ENCODE measurements around the gene ZNF575.
A peak's percentile ranks its signal among the peaks of the same experiment; 100 is the strongest.

ZNF575 gene

GRCh38 chr19:43519436-43520088 is 13.4 kb upstream of the ZNF575 start (continued):
- TF ChIP-seq ZSCAN23 (tag by site-specific recombination; IDR thresholded peaks at IDR 0.05) (no peak), ZNF37A (tag by site-specific recombination; IDR thresholded peaks at IDR 0.05) (no peak), ZSCAN30 (tag by site-specific recombination; IDR thresholded peaks at IDR 0.05) (no peak; the same call in 1 of the 2 replicates), KLF17 (tag by site-specific recombination; IDR thresholded peaks at IDR 0.05) (no peak), PRDM2 (tag by site-specific recombination; IDR thresholded peaks at IDR 0.05; ENCODE audit: borderline replicate concordance) (no peak), ZNF623 (tag by site-specific recombination; IDR thresholded peaks at IDR 0.05) (no peak), ZNF626 (tag by site-specific recombination; IDR thresholded peaks at IDR 0.05) (no peak), ZSCAN18 (tag by site-specific recombination; IDR thresholded peaks at IDR 0.05) (no peak), GLIS2 (tag by site-specific recombination; IDR thresholded peaks at IDR 0.05) (no peak), FEZF1 (tag by site-specific recombination; IDR thresholded peaks at IDR 0.05) (no peak), IKZF3 (tag by site-specific recombination; IDR thresholded peaks at IDR 0.05) (peak; percentile 86), ZNF585B (tag by site-specific recombination; IDR thresholded peaks at IDR 0.05) (no peak), ZNF776 (tag by site-specific recombination; IDR thresholded peaks at IDR 0.05; ENCODE audit: borderline replicate concordance) (no peak), HOXC10 (CRISPR knock-in tag; IDR thresholded peaks at IDR 0.05) (no peak), ZFHX2 (tag by site-specific recombination; conservative IDR thresholded peaks at IDR 0.05) (no peak), ZNF398 (tag by site-specific recombination; IDR thresholded peaks at IDR 0.05) (no peak), ZNF596 (tag by site-specific recombination; IDR thresholded peaks at IDR 0.05) (no peak), ZNF701 (tag by site-specific recombination; IDR thresholded peaks at IDR 0.05) (no peak), KLF9 (tag by site-specific recombination; IDR thresholded peaks at IDR 0.05; ENCODE audit: low read depth) (no peak), PRDM6 (tag by site-specific recombination; IDR thresholded peaks at IDR 0.05) (no peak), OSR2 (tag by site-specific recombination; IDR thresholded peaks at IDR 0.05) (no peak), ZNF394 (tag by site-specific recombination; IDR thresholded peaks at IDR 0.05; ENCODE audit: borderline replicate concordance) (no peak), ZNF335 (tag by site-specific recombination; conservative IDR thresholded peaks at IDR 0.05) (0 out of 2 replicates have a peak, but pooled peaks have one; percentile 21), ZNF621 (tag by site-specific recombination; IDR thresholded peaks at IDR 0.05) (no peak), ZNF2 (tag by site-specific recombination; IDR thresholded peaks at IDR 0.05) (peak; percentile 74; the same call in 1 of the 2 replicates), AEBP2 (tag by site-specific recombination; IDR thresholded peaks at IDR 0.05; ENCODE audit: borderline replicate concordance) (no peak), ZNF529 (tag by site-specific recombination; IDR thresholded peaks at IDR 0.05; ENCODE audit: insufficient replicate concordance) (no peak)

Data from HEK293 (cell line).